Measurements from ENCODE around the gene MELTF.

MELTF gene

DNA sequence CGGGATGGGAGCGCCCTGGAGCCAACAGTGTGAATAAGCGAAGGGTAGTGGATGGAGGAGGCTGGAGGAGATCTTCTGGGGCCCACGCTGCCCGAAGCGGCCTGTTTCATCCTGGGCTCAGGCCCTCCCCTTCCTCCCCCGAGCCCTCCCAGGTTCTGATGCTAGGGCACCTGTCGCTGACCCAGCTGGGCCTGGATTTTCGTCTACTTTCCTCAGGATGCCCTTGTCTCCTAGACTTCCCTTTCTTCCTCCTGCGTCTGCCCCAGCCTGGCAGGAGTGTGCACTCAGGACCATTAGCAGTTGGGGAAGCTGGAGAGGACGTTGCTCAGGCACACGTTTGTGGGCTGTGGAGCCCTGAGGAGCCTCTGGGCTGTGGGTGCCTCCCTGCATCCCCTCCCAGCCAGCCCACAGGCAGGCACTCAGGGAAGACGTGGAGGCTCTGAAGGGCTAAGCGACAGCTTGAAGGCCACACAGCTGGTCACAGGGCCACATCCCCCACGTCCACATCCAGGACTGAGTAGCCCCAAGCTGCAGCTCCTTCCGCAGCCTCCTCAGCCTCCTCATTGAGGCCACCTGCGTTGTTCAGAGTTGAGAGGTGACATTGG is 37.1 kb downstream of the MELTF start:
- TF ChIP-seq EZH2phosphoT487 (IDR thresholded peaks at IDR 0.05; ENCODE audit: low read depth), result no peak
- TF ChIP-seq CTCF (IDR thresholded peaks at IDR 0.05; ENCODE audit: low read depth, low read length), result no peak
- Histone ChIP-seq H4K20me1 (ENCODE audit: insufficient read depth, low read length) (no peaks in the 10 kb centered on the region), H3K36me3 (replicated peaks; ENCODE audit: low read depth, low read length) (no peaks in the 10 kb centered on the region), H2AFZ (ENCODE audit: low read depth, low read length) (no peak overlapping the region), H3K79me2 (ENCODE audit: low read length) (no peaks in the 10 kb centered on the region), H3K9ac (ENCODE audit: low read length) (no peak overlapping the region), H3K27ac (ENCODE audit: low read length) (no peak overlapping the region), H3K4me3 (ENCODE audit: low read length) (no peak overlapping the region), H3K4me2 (ENCODE audit: low read length) (no peak overlapping the region), H3K4me1 (ENCODE audit: low read length) (peaks cover 5% of the 10 kb centered on the region; the same call in 1 of the 2 replicates), H3K27me3 (ENCODE audit: low read depth, low read length) (no peaks in the 10 kb centered on the region), H3K9me3 (ENCODE audit: insufficient read depth, low read length) (no peaks in the 10 kb centered on the region)

GRCh38 chr3:196991581-196992460 is 37.8 kb downstream of the MELTF start:
- Histone ChIP-seq H3K27me3 (ENCODE audit: low read depth, low read length) (no peaks in the 10 kb centered on the region), H3K36me3 (replicated peaks; ENCODE audit: low read depth, low read length) (no peaks in the 10 kb centered on the region), H3K79me2 (ENCODE audit: low read length) (no peaks in the 10 kb centered on the region), H3K4me3 (ENCODE audit: low read length) (no peak overlapping the region), H3K27ac (ENCODE audit: low read length) (no peak overlapping the region), H3K9me3 (ENCODE audit: insufficient read depth, low read length) (no peaks in the 10 kb centered on the region), H3K4me2 (ENCODE audit: low read length) (no peak overlapping the region), H3K9ac (ENCODE audit: low read length) (no peak overlapping the region), H3K4me1 (ENCODE audit: low read length) (peaks cover 5% of the 10 kb centered on the region; the same call in 1 of the 2 replicates), H4K20me1 (ENCODE audit: insufficient read depth, low read length) (no peaks in the 10 kb centered on the region), H2AFZ (ENCODE audit: low read depth, low read length) (no peak overlapping the region)
- no peak for TF ChIP-seq EZH2phosphoT487 (IDR thresholded peaks at IDR 0.05; ENCODE audit: low read depth)
- no peak for TF ChIP-seq CTCF (IDR thresholded peaks at IDR 0.05; ENCODE audit: low read depth, low read length)

- Histone ChIP-seq H3K27me3 (ENCODE audit: low read depth, low read length) (no peaks in the 10 kb centered on the region), H3K27ac (ENCODE audit: low read length) (no peak overlapping the region), H3K79me2 (ENCODE audit: low read length) (no peaks in the 10 kb centered on the region), H3K4me1 (ENCODE audit: low read length) (peaks cover 5% of the 10 kb centered on the region; the same call in 1 of the 2 replicates), H4K20me1 (ENCODE audit: insufficient read depth, low read length) (no peaks in the 10 kb centered on the region), H2AFZ (ENCODE audit: low read depth, low read length) (no peak overlapping the region), H3K4me3 (ENCODE audit: low read length) (no peak overlapping the region), H3K4me2 (ENCODE audit: low read length) (no peak overlapping the region), H3K36me3 (replicated peaks; ENCODE audit: low read depth, low read length) (no peaks in the 10 kb centered on the region), H3K9ac (ENCODE audit: low read length) (no peak overlapping the region), H3K9me3 (ENCODE audit: insufficient read depth, low read length) (no peaks in the 10 kb centered on the region)
- TF ChIP-seq CTCF (IDR thresholded peaks at IDR 0.05; ENCODE audit: low read depth, low read length) (no peak), EZH2phosphoT487 (IDR thresholded peaks at IDR 0.05; ENCODE audit: low read depth) (no peak)
Measured at GRCh38 chr3:196990601-196991007, 39.0 kb downstream of the MELTF start.

DNA sequence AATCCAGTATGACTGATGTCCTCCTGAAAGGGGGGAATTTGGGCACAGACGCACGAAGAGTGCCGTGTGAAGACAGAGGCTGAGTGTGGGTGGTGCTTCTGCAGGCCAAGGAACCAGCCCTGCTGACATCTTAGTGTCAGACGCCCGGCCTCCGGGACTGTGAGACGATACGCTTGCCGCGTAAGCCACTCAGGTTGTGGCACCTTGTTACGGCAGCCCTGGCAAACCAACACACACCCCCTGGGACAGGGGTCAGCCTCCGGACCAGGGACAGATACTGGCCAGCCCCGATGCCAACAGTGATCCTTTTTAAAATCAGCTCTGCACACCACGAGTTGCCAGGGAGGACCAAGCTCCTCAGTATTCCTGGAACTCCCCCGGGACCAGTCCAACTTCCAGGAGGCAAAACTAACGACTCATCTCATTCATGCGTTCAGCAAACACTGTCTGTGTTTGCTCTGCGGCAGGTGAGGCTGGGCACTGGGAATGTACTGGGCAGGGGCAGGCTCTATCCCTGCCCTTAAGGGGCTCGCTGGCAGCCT is 39.8 kb downstream of the MELTF start:
- TF ChIP-seq EZH2phosphoT487 (IDR thresholded peaks at IDR 0.05; ENCODE audit: low read depth) (no peak), CTCF (IDR thresholded peaks at IDR 0.05; ENCODE audit: low read depth, low read length) (no peak)
- Histone ChIP-seq H3K4me2 (ENCODE audit: low read length) (no peak overlapping the region), H3K4me1 (ENCODE audit: low read length) (peaks cover 5% of the 10 kb centered on the region; the same call in 1 of the 2 replicates), H3K9me3 (ENCODE audit: insufficient read depth, low read length) (no peaks in the 10 kb centered on the region), H2AFZ (ENCODE audit: low read depth, low read length) (no peak overlapping the region), H3K79me2 (ENCODE audit: low read length) (no peaks in the 10 kb centered on the region), H3K4me3 (ENCODE audit: low read length) (no peak overlapping the region), H3K27ac (ENCODE audit: low read length) (no peak overlapping the region), H3K27me3 (ENCODE audit: low read depth, low read length) (no peaks in the 10 kb centered on the region), H3K36me3 (replicated peaks; ENCODE audit: low read depth, low read length) (no peaks in the 10 kb centered on the region), H4K20me1 (ENCODE audit: insufficient read depth, low read length) (no peaks in the 10 kb centered on the region), H3K9ac (ENCODE audit: low read length) (no peak overlapping the region)

Measured in OCI-LY3 (cell line).